ENCODE measurements around the gene CDC27.

CDC27 gene

GRCh38 chr17:47087093-47087492 lies 102.0 kb downstream of the CDC27 start:
- no peak for TF ChIP-seq GABPA (IDR thresholded peaks at IDR 0.05; ENCODE audit: low read depth)
- TF ChIP-seq POLR2AphosphoS5 (IDR thresholded peaks at IDR 0.05; ENCODE audit: low read depth): no peak
- TF ChIP-seq REST (IDR thresholded peaks at IDR 0.05; ENCODE audit: insufficient replicate concordance, low read depth): no peak
- no peak for TF ChIP-seq CTCF (IDR thresholded peaks at IDR 0.05; ENCODE audit: insufficient read depth, low read length)
- TF ChIP-seq SPI1 (IDR thresholded peaks at IDR 0.05; ENCODE audit: borderline replicate concordance, low read depth): no peak
- no peak overlapping the region for H3K4me3 ChIP-seq (replicated peaks; ENCODE audit: insufficient read depth, low read length)
- H3K27me3 ChIP-seq (ENCODE audit: insufficient read depth, poor library complexity, severe bottlenecking): no peaks in the 10 kb centered on the region
- no peak overlapping the region for H3K27ac ChIP-seq (replicated peaks)
- no peak for DNase-seq (ENCODE audit: low read depth in 1 of 2, low spot score in 1 of 2)

DNA sequence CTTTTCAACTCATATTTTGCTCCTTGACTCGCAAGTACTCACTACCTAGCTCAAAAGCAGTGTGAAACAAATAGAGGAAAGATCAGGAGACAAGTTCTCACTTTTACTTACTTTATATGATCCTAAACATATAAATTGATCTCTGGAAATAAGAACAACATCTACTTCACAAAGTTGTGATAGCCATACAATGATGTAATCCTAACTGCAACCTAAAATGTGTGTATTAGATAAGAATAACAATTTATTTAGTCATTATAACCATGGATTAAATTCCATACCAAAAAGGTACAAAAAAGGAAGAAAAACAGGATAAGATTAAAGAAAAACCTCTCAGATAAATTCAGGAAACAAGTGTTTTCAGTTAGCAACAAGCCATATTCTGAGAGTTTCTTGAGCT lies 103.4 kb downstream of the CDC27 start:
- H3K27me3 ChIP-seq (ENCODE audit: insufficient read depth, poor library complexity, severe bottlenecking): no peaks in the 10 kb centered on the region
- TF ChIP-seq REST (IDR thresholded peaks at IDR 0.05; ENCODE audit: insufficient replicate concordance, low read depth): no peak
- TF ChIP-seq GABPA (IDR thresholded peaks at IDR 0.05; ENCODE audit: low read depth): no peak

DNA sequence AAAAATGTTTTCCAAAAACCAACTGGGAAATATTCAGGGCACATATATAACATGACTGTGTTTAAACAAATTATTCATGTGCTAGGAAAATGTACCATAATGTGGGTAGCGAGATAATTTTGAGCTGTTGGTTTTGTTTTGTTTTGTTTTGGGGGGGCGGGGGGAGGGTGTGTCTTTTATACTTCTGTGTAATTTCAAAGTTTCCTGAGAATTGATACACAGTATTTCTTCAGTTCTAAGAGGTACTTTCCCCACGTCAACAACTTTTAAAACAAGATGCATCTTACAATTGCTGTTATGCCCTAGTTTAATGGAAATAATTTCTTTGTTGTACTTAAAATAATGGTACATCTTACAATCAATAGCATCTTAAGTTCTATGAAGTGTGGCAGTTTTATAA lies 110.3 kb downstream of the CDC27 start:
- TF ChIP-seq POLR2AphosphoS5 (IDR thresholded peaks at IDR 0.05; ENCODE audit: low read depth): no peak
- no peak for TF ChIP-seq SPI1 (IDR thresholded peaks at IDR 0.05; ENCODE audit: borderline replicate concordance, low read depth)
- TF ChIP-seq CTCF (IDR thresholded peaks at IDR 0.05; ENCODE audit: insufficient read depth, low read length): no peak
- no peak for TF ChIP-seq REST (IDR thresholded peaks at IDR 0.05; ENCODE audit: insufficient replicate concordance, low read depth)
- no peak for TF ChIP-seq GABPA (IDR thresholded peaks at IDR 0.05; ENCODE audit: low read depth)
- Histone ChIP-seq H3K27me3 (ENCODE audit: insufficient read depth, poor library complexity, severe bottlenecking) (no peaks in the 10 kb centered on the region), H3K27ac (replicated peaks) (no peak overlapping the region), H3K4me3 (replicated peaks; ENCODE audit: insufficient read depth, low read length) (no peak overlapping the region)
- DNase-seq (ENCODE audit: low read depth in 1 of 2, low spot score in 1 of 2): no peak

More for the DNA sequence above, 103.4 kb downstream of the CDC27 start:
- no peak for DNase-seq (ENCODE audit: low read depth in 1 of 2, low spot score in 1 of 2)
- no peak overlapping the region for H3K4me3 ChIP-seq (replicated peaks; ENCODE audit: insufficient read depth, low read length)
- no peak overlapping the region for H3K27ac ChIP-seq (replicated peaks)

DNA sequence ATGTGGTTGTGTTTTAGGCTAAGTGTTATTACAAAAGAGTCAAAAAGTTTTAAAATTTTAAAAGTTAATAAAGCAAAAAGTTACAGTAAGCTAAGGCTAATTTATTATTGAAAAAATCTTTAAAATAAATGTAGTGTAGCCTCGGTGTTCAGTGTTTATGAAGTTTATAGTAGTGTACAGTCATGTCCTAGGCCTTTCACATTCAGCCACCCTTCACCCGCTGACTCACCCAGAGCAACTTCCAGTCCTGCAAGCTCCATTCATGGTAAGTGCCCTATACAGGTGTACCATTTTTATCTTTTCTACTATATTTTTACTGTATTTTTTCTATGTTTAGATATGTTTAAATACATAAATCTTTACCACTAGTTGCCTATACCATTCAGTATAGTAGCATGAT lies 111.5 kb downstream of the CDC27 start:
- H3K27me3 ChIP-seq (ENCODE audit: insufficient read depth, poor library complexity, severe bottlenecking): no peaks in the 10 kb centered on the region
- no peak for DNase-seq (ENCODE audit: low read depth in 1 of 2, low spot score in 1 of 2)
- no peak overlapping the region for H3K4me3 ChIP-seq (replicated peaks; ENCODE audit: insufficient read depth, low read length)
- TF ChIP-seq SPI1 (IDR thresholded peaks at IDR 0.05; ENCODE audit: borderline replicate concordance, low read depth) (no peak), POLR2AphosphoS5 (IDR thresholded peaks at IDR 0.05; ENCODE audit: low read depth) (no peak), CTCF (IDR thresholded peaks at IDR 0.05; ENCODE audit: insufficient read depth, low read length) (no peak), REST (IDR thresholded peaks at IDR 0.05; ENCODE audit: insufficient replicate concordance, low read depth) (no peak), GABPA (IDR thresholded peaks at IDR 0.05; ENCODE audit: low read depth) (no peak)
- no peak overlapping the region for H3K27ac ChIP-seq (replicated peaks)
